Stimulated activated CD8-positive, alpha-beta memory T cell treated with anti-CD3 and anti-CD28 coated beads, Interleukin-4, amount 100 ng/mL, for 4 hours (primary cell): ENCODE measurements around the gene CHRM4.

ENCODE experiments used
- DNase-seq, 2 donors: peaks; one replicate each; pipeline ENCODE4 v3.0.0-alpha.2; 2020; ENCODE audit warnings: low read depth in 2 of 2, low spot score in 1 of 2

The CHRM4 gene

DNA sequence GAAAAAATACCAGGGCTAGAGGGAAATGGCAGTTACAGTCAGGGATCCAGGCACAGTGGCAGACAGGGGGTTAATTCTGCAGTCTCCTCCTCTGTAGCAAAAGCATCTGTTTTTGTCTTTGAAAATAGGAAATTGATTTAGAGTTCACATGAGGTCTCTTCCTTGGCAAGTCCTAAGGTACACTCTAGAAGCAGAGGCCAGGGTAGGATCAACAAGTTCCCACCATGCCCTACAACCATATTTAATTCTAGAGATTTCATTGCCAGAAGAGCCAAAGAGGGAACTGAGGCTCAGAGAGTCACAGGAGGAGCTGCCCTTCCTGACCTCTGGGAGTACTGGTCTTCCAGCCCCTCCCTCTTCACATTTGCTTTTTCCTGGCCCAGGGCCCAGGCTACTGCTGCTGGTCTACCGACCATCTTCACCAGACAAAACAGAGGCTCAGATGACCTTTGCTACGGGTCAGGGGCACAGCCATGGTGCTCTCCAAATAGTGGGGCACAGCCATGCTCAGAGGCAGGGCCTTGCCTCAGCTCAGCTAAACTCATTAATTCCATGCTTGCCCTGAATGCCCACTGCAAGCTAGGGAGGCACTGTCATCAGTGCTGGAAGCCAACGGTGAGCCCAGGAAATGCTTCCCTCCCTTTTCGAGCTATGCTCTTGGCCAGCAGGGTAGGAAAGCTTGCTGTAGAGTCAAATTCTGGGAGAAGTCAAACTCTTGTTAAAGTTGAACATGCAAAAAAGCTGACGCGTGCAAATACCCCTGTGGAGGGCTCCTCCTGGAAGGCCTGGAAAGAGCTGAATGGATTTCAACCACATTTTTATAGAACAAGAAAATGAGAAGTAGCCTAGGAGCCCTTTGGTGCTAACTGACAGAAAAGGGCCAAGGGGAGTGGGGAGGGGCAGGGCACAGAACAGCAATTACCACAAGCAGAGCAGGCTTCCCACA, 11.7 kb upstream of the CHRM4 start:
- DNase-seq, result no peak

DNA sequence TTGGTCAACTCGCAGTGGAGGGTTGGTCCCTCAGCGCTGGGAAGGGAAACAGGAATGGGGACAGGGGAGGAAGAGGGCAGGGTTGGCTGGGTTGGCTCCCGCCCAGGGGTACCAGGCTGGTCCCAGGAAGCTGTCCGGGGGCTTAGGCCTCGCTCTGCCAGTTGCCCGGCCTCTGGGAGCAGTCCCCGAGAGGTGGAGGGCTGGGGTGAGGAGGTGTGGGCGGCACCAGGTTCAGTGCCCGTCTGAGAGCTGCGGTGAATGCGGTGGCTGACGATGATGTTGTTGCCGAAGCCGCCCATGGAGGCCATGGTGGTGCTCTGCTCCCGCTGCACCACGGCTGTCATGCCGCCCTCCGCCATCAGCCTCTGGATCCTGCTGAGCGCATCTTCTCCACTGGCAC, 6.0 kb upstream of the CHRM4 start:
- DNase-seq, result no peak

DNA sequence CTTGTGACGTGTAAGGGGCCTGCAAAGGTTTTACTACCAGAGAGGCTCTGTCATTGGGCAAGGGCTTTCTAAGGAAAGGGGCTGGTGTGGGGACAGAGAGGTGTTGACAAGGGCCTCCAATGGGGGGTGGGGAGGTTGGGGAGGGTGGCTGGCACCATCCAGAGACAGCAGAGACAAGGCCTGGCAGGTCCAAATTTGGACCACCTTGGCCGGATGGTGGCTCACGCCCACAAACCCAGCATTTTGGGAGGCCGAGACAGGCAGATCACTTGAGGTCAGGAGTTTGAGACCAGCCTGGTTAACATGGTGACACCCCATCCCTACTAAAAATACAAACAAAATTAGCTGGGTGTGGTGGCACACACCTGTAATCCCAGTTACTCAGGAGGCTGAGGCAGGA, 2.2 kb upstream of the CHRM4 start:
- DNase-seq, result no peak

DNA sequence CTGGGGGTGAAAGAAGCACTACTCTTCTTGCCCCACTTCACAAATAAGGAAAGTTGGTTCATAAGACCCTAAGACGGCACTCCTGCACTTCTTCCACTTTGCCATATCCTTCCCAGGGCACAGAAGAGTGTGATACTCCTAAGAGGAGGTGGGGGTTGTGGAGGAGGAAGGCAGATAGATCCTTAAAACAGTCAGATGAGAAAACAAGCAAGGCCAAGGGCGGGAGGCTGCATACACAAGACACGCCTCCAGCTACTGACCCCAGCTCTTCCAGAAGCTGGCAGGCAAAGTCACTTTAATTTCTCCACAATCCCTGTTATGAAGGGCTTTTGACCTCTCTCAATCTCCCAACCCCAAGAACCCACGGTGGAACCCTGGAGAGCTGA, 1.6 kb upstream of the CHRM4 start:
- no peak for DNase-seq

DNA sequence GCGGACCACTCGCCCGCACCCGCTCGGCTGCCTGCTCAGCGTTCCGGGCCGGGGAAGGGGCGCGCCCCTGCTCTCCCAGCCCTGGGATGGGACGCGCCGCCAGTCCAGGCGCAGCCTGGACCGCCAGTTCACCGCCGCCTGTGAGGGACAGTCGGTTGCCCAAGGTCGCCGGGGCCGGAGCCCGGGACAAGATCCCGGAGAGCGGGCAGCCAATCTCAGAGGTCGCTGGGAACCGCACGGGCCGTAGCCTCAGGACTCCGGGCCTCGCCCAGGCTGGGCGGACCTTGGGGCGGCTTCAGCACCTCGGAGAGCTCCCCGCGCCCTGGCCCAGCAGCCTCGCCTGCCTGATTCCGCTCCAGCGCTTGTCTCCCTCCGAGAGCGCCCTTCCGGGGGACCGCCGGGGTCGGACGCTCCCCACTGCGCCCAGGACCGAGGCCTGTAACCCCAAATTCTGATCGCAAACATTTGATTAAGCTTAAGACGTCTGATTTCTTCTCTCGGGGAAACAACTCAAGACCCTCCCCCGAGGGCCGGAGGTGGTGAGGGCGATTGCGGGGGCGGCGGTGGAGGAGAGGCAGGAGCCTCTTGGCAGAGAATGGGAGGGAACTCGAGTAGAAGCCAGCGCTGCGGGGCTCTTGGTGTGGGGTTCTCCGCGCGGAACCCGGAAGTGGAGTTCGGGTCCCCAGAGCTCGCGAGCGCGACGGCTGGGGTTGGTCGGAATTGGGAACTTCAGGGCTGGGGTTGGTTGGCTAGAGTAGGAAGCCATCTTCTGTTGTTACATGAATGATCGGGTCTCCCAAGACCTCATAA, 1.1 kb upstream of the CHRM4 start:
- DNase-seq, result peak; percentile 38 to 43

DNA sequence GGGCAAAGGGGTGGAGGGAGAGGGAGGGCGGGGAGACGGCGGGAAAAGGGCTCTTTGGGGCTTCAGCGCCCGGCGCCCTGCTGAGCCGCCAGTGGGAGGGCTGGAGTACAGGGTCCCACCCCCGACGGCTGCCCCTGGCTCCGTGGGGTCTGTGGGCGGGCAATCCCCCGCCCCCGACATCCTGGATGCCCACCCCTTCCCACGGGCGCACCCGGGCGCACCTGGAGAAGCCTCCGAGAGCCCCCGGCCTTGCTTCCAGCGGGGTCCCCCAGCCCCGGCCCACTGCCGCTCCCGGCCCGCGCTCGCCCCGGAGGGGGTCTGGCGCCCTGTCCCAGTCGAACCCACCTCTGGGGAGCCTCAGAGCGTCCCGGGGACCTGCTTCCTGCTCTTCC, 394 bp downstream of the CHRM4 start:
- no peak for DNase-seq

DNA sequence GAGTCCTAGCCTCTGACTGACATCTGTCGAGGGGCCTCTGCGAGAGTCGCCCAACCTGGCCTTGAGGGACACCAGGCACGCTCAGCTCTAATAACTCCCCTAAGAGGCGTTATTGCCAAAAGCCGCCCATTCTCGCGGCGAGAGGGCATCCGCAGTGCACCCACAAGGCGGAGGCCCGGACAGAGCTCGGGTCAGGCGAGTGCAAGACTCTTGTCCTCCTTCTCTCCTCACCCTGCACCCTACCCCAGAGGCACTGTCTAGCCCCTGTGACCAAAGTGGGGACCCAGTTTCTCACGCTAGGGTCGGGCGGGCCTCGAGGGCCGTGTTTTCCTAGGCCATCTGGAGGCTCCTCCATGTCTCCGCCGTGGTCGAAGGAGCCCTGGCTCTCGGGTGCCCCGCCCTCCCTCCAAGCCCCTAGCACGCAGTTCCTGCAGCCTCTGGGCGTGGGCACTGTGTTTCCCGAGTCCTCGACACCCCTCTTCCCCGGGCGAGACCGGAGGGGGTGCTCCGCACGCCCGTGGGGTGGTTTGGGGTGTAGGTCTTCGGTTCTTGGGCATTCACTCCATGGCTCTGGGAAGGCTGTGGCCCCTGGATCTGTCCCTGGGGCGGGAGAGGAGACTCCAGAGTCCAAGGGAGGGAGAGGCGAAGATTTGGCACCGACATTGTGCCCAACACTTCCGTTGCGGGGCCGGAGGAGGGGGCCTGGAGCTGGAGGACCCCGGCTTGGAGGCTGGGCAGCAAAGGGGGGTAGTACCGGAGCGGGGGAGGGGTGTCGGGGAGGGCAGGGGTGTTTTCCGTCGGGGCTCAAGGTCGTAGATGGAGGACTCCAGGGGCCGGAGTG, 1.0 kb downstream of the CHRM4 start:
- no peak for DNase-seq

DNA sequence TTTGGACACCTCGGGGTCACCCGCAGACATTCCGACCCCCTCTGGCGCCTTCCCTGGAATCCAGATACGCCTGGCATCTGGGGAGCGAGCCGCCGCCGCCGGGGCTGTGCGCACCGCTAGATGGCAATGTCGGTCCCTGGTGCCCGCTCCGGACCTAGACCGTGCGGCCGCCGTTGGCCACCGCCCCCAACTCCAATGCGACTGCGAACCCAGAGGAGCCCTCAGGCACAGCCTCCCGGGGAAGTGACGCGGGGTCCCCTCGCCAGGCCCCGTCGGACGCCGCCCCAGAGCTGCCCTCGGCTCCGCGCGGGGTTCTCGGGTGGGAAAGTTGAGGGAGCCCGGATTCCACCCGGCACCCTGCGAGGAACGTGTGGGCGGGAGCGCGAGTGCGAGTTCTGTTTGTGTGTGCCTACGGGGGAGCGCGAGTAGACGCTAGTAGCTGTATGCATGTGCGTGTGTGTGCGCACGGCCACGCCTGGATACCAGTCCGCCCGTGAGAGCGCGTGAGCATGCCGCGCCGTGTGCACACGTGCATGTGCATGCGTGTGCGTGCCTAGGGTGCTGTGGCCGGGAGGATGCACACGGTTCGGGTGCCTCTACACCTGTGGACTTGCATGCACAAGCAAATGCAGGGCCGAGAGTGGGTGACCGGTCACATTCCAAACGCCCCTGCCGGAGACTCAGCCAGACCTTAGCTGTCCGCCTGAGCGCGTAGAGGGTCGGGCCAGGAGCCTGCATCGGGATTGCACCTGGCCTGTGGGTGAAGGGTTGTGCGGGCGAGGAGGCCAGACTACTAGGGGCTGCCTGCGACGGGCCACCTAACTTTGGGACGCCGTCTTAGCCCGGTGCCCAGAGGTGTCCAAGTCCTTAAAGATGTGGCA, 1.9 kb downstream of the CHRM4 start:
- no peak for DNase-seq

DNA sequence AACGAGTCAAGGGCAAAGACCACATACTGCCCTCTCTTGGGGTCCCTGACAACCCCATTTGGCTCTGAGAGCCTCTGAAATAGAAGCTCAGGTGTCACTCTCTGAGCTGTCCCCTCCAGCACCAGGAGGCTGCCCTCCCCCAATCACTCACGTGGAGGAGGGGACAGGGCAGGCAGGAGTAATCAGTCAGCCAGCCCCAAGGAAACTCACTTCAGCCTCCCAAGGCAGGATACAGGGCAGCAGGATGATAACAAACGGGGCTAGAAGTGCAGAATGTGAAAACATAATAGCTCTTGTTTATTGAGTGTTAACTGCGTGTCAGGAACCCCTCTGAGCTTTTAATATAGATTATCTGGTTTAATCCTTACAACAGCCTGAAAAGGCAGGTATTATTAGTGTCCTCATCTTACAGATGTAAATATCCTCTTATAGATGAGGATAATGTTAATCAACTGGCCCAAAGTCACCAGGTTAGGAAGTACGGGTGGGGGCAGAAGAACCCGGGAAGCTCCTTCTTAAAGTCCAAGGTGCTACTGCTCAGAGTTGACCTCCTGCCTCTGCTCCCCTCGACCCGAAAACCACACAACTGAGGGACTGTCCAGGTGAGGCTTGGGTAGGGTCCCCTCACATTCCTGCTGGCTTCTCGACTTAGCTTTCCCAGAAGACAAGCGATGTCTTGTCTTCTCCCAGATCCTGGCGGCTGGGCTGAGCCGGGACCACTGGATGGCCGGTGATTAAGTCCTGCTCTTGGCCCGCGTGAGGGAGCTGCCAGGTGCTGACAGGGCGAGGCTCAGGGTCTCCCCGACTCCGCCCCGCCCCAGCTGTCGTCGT, 2.7 kb downstream of the CHRM4 start:
- DNase-seq, result no peak

DNA sequence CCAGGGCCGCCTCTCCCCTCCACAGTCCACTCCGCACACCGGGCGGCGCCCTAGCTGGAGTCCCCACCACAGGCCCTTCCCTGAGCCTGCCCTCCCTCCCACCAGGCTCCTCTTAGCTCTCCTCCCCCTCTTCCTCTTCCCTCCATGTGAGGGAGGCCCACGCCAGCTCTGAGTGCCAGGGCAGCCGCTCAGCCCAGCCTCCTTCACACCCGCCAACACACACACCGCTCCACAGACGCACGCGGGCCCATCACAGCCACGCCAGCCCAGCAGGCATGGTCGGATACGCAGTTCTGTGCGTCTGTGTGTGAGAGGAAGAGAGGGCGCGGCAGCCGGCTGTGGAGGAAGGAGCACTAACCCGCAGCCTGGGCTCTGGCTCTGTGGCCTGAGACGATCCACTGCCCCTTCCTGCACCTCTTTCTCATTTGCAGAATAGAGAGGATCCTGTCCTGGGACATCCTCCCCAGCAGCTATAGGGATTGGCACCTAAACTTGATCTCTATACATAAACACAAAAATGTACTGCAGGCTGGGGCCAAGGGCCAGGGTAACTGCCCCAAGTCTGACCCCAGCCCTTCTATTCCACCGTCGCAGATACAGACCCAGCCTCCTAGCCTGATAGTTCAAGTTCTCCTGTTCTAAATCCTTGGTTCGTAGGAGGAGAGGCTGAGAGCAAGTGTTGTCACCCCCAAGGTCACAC, 3.5 kb downstream of the CHRM4 start:
- DNase-seq, result no peak

DNA sequence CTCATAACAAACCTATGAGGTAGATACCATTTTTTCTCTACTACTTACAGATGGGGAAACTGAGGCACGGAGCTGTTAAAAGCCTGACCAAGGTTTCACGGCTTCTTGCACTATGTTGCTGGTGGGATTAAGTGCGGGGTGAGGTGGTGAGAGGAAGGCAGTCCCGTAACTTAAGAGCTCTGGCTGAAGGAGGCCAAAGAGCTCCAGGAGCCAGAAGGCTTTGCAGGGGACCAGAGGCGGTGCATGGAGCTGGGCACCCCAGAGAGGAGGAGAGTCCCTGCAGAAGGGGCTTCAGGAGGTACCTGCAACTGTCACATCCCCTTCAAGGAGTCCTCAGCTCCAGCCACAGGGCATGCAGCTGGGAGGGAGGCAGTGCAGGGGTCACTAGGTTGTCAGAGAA, 4.1 kb downstream of the CHRM4 start:
- DNase-seq, result no peak

DNA sequence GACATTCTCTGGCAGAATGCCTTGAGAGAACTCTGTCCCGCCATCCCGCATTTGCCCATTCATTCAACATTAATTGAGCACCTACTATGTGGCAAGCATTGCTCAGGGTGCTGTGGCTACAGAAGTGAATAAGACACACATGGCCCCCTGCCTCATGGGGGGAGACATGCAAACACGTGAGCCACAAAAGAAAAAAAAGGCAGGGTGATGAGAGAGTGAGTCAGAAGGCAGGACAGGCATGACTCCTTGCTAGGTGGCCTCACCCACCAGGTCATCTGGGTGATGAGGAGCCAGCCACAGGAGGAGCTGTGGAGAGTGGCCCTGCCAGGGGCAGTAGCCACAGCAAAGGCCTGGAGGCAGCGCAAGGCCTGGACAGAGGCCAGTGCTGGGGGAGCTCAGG, 4.9 kb downstream of the CHRM4 start:
- DNase-seq, result no peak

DNA sequence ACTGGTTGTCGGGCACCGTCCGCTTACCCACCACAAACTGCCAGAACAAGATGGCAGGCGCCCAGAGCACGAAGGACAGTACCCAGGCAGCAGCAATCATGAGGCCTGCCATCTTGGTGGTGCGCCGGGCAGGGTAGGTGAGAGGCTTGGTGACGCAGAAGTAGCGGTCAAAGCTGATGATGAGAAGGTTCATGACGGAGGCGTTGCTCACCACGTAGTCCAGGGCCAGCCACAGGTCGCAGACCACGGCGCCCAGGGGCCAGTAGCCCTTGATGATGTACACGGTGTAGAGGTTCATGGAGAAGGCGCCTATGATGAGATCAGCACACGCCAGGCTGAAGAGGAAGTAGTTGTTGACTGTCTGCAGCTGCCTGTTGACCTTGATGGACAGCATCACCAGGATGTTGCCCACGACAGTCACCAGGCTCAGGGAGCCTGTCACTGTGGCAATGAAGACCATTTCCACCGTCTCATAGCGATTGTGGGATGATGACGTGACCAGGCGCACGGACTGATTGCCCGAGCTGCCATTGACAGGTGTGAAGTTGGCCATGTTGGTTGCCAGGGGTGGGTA, 5.5 kb downstream of the CHRM4 start:
- no peak for DNase-seq

DNA sequence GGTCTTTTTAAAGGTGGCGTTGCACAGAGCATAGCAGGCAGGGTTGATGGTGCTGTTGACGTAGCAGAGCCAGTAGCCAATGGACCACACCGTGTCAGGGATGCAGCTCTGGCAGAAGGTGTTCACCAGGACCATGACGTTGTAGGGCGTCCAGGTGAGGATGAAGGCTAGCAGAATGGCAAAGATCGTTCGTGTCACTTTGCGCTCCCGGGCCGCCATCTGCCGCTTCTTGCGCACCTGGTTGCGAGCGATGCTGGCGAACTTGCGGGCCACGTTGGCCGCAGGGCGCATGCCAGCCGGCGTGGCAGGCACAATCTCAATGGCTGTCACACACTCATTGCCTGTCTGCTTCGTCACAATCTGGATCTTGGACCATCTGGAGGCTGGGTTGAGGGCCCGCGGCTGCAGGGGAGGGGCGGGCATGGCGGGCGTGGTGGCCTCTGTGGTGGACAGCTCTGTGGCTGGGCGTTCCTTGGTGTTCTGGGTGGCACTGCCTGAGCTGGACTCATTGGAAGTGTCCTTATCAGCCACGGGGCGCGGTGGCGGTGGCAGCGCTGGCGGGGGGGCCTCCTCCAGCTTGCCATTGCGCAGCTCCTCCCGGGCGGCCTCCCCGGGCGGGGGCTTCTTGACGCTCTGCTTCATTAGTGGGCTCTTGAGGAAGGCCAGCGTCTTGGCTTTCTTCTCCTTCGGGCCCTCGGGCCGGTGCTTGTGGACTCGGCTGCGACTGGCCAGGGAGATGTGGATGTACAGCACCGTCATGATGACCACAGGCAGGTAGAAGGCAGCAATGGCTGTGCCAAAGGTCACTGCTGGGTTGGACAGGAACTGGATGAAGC, 6.2 kb downstream of the CHRM4 start:
- no peak for DNase-seq

DNA sequence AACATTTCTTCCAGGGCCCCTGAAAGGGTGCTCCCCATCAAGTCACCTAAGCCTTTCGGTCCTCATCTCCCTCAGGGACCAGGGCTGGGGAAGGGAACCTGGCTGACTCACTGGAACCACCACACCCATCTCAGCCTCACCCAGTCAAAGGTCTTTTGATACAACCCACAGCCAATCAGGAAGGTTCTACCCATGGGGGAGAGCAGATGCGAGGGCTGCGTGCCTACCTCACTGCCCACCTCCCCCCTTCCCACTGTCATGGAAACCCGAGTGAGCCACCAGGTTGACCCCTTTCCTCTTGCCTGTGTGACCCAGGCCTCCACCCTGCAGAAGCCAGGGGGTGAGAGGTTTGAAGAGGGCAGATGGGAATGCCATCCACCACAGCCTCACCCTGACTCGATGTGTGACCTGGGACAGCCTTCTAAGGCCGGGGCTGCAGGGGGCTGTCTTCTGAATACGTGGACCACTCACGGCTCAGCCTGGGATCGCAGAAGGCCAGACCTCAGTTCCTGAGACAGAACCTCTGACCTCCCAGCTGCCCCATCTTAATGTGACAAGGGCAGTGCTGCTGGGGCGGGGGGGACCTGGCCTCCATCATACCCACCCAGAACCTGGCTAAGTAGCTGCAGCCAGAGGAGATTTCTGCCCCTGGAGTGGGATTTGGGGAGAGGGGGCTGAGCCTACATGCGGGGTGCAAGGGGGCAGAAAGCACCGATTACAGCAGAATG, 7.4 kb downstream of the CHRM4 start:
- DNase-seq, result no peak

DNA sequence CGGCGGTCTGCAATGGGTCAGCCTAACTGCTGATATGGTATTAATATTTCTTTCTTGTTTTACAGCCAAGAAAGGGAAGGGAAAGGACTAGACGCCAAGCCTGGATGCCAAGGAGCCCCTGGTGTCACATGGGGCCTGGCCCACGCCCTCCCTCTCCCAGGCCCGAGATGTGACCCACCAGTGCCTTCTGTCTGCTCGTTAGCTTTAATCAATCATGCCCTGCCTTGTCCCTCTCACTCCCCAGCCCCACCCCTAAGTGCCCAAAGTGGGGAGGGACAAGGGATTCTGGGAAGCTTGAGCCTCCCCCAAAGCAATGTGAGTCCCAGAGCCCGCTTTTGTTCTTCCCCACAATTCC, 8.2 kb downstream of the CHRM4 start:
- DNase-seq, result no peak
